Measurements from ENCODE around the gene RNU6-7. TPM values are rescaled to one million over a fixed set of nuclear protein-coding genes. Genes with fewer than 3 reads are reported as not detected.
A peak's percentile ranks its signal among the peaks of the same experiment; 100 is the strongest.

Gene RNU6-7
- total RNA-seq, 1 donor from 2014 or later, result not detected

GRCh38 chr14:32205554-32205953 is 3.7 kb downstream of the RNU6-7 start:
- no peak for DNase-seq

GRCh38 chr14:32205984-32206383 is 4.1 kb downstream of the RNU6-7 start:
- no peak for DNase-seq

- DNase-seq, result no peak
These were observed 4.7 kb downstream of the RNU6-7 start for GRCh38 chr14:32206552-32206951.

DNA sequence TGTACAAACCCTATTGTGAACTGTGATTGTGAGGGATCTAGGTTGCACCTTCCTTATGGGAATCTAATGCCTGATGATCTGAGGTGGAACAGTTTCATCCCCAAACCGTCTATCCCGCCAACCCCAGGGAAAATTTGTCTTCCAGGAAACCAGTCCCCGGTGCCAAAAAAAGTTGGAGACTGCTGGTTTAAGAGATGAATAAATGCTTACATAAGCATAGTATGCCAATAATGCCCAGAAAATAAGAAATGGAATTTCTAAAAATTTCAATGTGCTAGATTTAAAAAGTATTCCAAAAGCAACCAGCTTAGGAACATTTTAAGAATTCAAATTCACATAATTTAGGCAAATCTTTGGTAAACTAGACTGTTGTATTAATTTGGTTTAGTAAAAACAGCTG is 6.6 kb downstream of the RNU6-7 start:
- no peak for DNase-seq

- DNase-seq, result no peak
These were observed 7.6 kb downstream of the RNU6-7 start for GRCh38 chr14:32209471-32209870.

DNA sequence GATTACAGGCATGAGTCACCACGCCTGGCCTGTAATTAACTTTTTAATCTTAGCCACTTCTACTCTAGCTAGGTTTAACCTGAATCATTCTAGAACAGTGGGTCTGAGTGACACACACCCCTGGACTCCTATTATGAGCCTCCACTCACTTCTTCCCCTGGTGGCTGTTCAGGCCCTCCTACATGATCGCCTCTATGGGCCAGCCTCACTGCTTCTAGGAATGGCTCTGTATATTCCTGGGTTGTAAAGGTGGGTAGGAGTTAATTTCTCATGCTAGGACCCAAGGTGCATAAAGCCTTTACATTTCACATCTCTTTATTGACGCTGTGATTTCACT is 9.2 kb downstream of the RNU6-7 start:
- DNase-seq, result no peak

DNA sequence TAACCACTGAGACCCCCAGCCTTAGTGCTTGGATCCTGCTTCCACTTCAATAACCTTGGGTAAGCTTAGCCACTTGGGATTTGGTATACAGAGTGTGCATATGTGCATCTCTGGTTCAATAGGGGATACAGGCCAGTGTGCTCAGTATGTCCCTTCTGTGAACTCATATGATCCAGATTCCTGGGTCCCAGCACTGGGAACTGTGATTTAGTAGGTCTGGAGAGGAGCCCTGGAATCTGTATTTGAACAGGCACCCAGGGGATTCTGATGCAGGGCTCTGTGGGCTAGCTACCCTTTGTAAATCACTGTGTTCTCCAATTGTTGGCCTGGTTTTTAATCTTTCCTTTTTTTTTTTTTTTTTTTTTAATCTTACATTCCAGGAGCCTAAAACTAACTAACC is 11.0 kb downstream of the RNU6-7 start:
- no peak for DNase-seq

GRCh38 chr14:32217301-32217700 is 15.5 kb downstream of the RNU6-7 start:
- DNase-seq, result no peak

- peak; percentile 48 for DNase-seq
These were observed 23.0 kb downstream of the RNU6-7 start for GRCh38 chr14:32224737-32225377.

GRCh38 chr14:32225378-32225920 is 23.6 kb downstream of the RNU6-7 start:
- no peak for DNase-seq

GRCh38 chr14:32226056-32226455 is 24.2 kb downstream of the RNU6-7 start:
- DNase-seq, result no peak

- no peak for DNase-seq
These were observed 28.3 kb downstream of the RNU6-7 start for GRCh38 chr14:32230181-32230580.

DNA sequence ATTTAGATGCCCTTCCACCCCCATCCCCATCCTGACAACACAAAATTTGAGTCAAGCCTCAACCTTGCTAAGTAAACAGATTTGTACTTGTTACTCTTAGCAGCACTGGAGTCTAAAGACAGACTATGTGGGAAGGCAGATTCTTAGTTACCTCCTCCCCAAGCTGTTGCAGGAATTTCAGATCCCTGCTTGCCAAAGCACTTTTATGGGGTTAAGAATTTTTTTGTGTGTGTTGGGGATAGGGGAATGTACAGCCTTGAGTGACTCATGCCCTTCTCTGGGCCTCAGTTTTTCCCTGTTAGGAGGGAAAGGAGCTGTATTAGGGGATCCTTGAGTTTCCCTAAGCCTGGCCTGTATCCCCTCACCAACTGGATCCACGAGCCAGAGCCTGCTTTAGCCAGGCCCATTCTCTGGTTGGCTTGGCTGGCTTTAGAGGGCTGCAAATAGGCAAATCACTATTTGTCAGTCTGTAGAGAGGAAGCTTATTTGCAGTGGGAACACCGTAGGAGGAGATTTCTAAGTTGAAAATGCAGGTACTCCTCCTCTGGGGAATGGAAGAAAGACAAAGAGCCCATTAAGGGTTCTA is 28.9 kb downstream of the RNU6-7 start:
- no peak for DNase-seq

DNA sequence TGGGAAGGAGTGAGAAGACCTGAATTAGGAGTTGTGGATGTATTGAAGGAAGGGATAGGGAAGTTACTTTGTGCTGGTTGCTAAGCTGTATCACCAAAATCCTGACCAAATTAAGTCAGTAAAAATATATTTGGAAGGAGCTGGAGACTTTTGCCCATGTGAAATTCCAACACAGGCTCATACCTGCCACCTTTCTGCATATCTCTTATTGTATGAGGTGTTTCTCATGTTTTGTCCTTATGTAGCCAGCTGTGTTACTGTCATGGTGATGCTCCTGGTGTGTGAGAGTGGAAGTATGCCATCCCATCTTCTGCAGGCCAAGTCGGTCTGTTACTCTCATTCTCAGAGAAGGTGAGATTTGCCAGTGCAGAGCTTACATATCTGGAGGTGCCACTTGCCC is 30.6 kb downstream of the RNU6-7 start:
- no peak for DNase-seq

DNA sequence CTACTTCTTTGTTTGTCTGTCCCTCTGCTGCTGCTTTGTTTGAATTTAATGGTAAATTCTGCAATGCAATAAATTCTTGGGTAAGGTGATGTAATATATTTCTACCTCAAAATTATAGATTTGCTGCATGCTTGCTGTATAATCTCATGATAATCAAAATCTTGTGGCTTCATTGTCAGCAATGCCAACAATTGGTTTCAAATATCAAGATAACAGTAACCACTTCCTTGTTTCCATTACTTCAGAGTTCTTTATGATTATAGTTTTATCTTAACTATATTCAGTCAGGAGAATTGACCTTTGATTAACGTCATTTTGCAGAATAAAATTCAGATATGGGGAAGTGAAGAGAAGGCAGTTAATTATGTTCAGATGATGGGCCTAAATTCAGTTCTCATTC is 31.4 kb downstream of the RNU6-7 start:
- DNase-seq, result no peak

GRCh38 chr14:32244404-32244803 is 42.6 kb downstream of the RNU6-7 start:
- no peak for DNase-seq

GRCh38 chr14:32246751-32247150 is 44.9 kb downstream of the RNU6-7 start:
- no peak for DNase-seq

GRCh38 chr14:32249371-32249770 is 47.5 kb downstream of the RNU6-7 start:
- no peak for DNase-seq

DNA sequence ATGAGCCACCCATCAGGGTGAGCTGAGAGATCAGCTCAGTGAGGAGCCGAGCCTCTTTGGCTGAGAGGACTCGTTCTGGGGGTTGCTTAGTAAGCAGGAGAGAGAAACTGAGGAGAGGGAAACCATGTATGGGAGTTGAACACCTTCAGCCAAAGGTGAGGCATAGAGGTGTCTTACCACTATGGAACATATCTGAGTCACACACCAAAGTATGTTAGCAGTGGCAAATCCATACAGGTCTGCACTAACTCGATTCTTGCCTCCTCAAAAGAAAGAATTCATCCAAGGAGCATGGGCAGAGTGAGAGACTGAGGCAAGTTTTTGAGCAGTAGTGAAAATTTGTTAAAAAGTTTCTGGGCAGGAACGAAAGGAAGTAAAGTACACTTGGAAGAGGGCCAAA is 47.9 kb downstream of the RNU6-7 start:
- no peak for DNase-seq

- DNase-seq, result no peak
These were observed 48.8 kb downstream of the RNU6-7 start for GRCh38 chr14:32250681-32251080.

DNA sequence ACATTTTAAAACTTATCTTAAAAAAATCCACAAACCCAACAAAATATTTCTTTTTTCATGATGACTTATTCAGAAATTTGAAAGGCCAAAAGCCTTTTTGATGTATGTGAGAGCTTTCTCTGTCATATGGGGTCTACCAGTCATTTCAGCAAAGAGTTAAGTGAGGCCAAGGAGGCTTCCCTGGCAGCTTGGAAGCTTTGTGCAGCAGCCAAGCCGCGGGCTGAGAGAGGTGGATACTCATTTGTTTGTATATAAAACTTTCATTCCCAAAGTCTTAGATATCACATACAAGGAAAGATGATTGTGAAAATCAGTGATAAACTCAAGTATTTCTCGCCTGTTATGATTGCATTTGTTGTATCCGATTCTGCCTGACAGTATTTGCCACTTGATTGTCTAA is 49.7 kb downstream of the RNU6-7 start:
- DNase-seq, result no peak

All from tongue (tissue), 2 donors.